Right renal cortex interstitium (tissue), 3 donors: ENCODE results near the gene CCDC134. TPM values are rescaled to one million over a fixed set of nuclear protein-coding genes. Genes with fewer than 3 reads are reported as not detected.

Source experiments
- DNase-seq, 3 donors: peaks; one replicate each; pipeline ENCODE4 v3.0.0-alpha.2; 2013; ENCODE audit warnings: low read depth in 3 of 3, low spot score in 2 of 3
- polyA plus RNA-seq, 3 donors: library from polyadenylated mRNA; unstranded; fragments of 120-200 nt; gene quantifications; one replicate each; pipeline ENCODE4 v1.2.1, GENCODE V29; 2013; ENCODE audit not compliant: insufficient read length in 3 of 3

Gene CCDC134
- polyA plus RNA-seq, 3 donors = 7.7 to 9.1 (median 8.1) TPM

GRCh38 chr22:41874090-41874489 lies 73.6 kb downstream of the CCDC134 start:
- no peak for DNase-seq

GRCh38 chr22:41875531-41876270 lies 75.2 kb downstream of the CCDC134 start:
- no peak for DNase-seq

Other genes starting within 250 kb of the CCDC134 start
- 1 to 10 TPM; 4.1 to 6.0 (median 5.4) TPM for gene CSDC2, start 239.7 kb upstream of the CCDC134 start, polyA plus RNA-seq
- 10 to 100 TPM; 47.6 to 53.1 (median 51.2) TPM for gene PMM1, start 210.8 kb upstream of the CCDC134 start, polyA plus RNA-seq
- gene DESI1, start 179.6 kb upstream of the CCDC134 start, polyA plus RNA-seq = 10 to 100 TPM; 23.6 to 25.6 (median 24.2) TPM
- gene XRCC6, start 179.4 kb upstream of the CCDC134 start, polyA plus RNA-seq = 100 to 1,000 TPM; 372 to 405 (median 383) TPM
- gene SNU13, start 111.8 kb upstream of the CCDC134 start, polyA plus RNA-seq = 100 to 1,000 TPM; 135 to 151 (median 145) TPM
- gene MEI1, start 101.2 kb upstream of the CCDC134 start, polyA plus RNA-seq = 1 to 10 TPM; 1.9 to 2.7 (median 2.4) TPM
- gene SREBF2, start 32.4 kb downstream of the CCDC134 start, polyA plus RNA-seq = 10 to 100 TPM; 85.5 to 93.2 (median 90.2) TPM
- gene SHISA8, start 114.4 kb downstream of the CCDC134 start, polyA plus RNA-seq = under 1 TPM; 0.22 to 0.42 (median 0.25) TPM
- 1 to 10 TPM in 2 of 3 donors, under 1 TPM in 1; 0.94 to 1.3 (median 1.1) TPM for gene TNFRSF13C, start 126.1 kb downstream of the CCDC134 start, polyA plus RNA-seq
- 10 to 100 TPM in 2 of 3 donors, 1 to 10 TPM in 1; 9.4 to 12.0 (median 10.9) TPM for gene CENPM, start 146.5 kb downstream of the CCDC134 start, polyA plus RNA-seq
- 1 to 10 TPM; 5.7 to 7.2 (median 6.9) TPM for gene SEPTIN3, start 168.8 kb downstream of the CCDC134 start, polyA plus RNA-seq
- gene WBP2NL, start 198.1 kb downstream of the CCDC134 start, polyA plus RNA-seq = 1 to 10 TPM; 3.2 to 3.4 (median 3.4) TPM